Stimulated activated CD4-positive, alpha-beta T cell treated with anti-CD3 and anti-CD28 coated beads, TNF-alpha, amount 100 ng/mL, for 48 hours (primary cell): ENCODE data around the gene ZSCAN26.
A peak's percentile ranks its signal among the peaks of the same experiment; 100 is the strongest.

Experiments used
- DNase-seq, 3 donors: peaks; one replicate each; pipeline ENCODE4 v3.0.0-alpha.2; 2020; ENCODE audit warnings: low read depth in 3 of 3

Gene ZSCAN26

DNA sequence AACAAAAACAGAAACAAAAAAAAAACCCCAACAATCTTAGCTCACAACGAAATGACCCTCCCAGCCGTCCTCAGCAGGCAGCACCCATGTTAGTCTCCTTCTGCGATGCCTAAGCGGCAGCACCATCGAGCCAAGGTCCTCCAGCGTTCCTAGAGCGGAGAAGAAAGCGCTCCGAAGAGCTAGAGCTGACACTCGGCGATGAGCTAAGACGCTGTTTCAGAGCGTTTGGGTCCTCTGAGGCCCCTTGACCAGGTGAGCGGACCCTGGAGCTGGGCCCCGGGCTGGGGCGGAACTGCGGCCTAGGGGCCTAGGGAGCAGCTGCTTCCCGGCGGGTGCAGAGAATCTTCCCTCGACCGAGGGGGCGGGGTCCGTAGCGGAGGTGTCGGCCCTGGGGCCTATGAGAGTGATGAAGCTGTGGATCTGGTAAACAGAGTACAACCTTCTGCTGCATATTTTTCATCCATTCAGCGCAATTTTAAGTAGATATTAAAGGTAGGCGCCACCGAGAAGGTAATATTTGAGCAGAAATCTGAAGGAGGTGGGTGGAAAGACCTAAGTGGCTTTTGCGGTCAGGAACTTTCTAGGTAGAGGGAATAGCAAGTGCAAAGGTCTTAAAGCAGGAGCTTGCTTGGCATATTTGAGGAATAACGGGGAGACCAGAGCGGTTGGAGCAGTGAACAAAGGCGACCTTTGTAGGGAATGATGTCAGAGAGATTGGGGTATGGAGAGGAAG lies at the start of gene ZSCAN26:
Gene ZSCAN26 (plus strand): TSS at position 182 of the 733 bp plus-strand sequence. CDS start 4,777 bp downstream, outside the sequence.
- DNase-seq: peak; percentile 55 to 78 (median 70)

DNA sequence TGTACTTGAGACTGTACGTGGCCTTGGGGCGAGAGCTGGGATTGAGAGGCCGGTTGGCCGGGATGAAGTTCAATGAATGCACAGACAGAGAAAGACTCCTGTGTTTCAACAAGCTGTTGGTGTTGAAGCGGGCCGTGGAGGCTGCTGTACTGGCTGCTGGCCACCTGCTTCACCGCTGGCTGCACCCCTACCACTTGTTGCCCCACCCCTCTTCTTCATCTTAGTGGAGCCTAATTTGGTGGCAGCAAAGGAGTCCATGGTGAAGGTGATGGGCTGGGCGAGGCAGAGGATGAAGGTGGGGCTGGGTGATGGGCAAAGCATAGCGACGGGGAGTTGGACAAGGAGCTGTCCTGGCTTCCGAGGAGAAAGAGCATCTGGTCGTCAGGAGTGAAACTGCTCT lies 49.1 kb upstream of the ZSCAN26 start:
- no peak for DNase-seq

DNA sequence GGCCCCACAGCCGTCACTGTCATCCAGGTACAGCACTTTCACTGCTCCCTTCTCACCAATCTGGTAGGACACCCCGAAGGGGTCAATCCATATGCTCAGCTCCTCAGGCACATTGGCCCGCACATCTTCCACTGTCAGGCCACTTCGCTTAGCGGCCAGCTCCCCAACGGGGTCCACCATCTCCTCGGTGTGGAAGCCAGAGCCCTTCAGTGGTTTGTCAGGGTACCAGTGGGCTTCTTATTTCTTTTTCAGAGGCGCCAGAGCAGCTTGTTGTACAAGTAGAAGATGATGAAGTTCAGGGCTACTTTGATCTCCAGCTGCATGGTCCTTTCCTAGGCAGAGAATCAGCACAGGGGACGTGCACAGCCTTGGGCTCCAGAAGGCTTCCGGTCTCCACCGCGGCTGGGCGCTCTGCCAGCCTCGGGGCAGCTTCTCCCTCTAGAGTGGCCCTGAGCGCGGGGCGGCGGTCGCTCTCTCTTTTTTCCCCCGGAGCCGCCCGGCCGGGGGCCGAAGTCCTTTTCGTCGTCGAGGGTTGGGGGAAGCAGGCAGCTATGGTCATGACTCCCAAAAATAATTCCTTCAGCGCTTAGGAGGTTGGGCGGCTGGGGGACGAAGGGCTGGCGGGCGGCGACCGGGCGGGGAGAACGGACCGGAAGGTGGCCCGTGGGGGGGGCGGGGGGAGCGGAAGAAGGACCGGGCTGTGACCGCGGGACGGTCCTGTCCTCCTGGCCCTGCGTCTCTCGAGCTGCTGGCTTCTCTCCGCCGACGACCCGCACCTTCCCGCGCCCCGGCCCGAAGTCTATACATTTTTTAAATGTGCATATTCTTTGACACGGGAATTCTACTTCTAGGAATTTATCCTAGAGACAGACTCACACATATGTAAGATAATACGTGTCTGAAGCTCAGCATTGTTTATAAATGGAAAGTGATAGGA lies 48.4 kb upstream of the ZSCAN26 start:
- peak in 1 of 3 donors; percentile 36 for DNase-seq

DNA sequence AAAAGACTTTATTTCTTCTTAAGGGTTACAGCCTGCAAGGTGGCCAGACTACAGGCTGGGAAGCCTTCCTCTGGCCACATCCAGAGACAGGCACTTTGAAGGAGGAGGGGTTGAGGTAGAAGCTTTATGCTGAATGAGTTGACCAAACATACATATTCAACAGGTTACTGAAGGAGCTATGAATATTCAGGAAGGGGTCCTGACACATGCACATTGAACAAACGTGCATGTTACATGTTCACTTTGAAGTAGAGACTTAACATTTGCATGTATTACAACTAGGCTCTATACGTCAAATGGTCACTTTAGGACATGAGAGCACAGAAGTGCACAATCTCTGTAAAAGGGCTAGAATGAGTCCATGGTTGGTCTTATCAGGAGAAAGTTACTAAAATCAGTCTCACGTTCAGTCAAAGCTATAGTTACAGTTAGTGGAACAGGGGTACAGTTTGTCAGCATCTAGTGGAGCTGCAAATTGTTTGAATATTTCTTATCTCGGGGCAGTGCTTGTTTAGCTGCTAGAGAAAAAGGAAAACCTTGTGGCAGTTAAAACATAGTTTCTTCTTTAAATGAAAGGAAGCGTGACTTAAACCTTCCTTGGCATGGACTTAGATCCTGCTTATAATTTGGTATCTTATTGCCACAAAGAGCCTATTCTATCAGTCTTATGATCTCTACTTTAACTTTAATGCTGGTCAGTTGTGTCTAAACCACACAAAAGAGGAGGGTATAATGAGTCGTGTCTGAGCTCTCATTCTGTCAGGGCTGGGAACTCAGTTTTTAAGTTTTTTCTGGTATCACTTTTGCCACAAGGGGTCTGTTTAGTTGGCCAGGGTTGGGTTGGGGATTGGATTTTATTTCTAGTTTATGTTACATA lies 46.4 kb upstream of the ZSCAN26 start:
- DNase-seq: no peak

DNA sequence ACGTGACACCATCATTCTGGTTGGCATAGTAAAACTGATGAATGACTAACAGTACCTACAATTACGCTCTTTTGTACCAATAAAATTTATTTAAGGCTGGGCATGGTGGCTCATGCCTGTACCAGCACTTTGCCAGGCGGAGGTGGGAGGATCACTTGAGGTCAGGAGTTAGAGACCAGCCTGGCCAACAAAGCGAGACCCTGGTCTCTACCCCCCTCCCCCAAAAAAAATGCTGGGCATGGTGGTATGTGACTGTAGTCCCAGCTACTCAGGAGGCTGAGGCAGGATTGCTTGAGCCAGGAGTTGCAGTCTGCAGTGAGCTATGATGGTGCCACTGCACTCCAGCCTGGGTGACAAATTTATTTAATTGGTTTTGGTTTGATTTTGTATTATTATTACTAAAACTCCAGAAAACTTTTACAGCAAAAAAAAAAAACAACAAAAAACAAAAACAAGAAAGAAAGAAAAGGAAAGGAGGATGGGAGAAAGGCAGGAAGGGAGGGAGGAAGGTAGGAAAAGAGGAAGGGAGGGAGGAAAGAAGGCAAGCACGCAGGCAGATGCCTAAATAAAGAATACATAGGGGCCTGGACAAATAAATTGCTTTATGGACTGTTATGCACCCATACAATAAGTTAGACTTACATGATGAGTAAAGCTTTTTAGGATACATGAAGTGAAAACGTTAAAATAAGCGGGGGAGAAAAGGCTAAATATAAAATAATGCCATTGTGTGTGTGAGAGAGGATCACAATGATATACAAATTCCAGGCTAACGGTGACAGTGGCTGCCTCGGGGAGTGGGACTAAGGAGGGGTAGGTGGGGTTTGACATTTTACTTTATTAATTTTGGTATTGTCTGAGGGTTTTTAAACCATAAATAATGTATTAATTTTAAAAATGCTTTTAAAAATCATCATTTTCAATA lies 42.5 kb upstream of the ZSCAN26 start:
- no peak for DNase-seq

DNA sequence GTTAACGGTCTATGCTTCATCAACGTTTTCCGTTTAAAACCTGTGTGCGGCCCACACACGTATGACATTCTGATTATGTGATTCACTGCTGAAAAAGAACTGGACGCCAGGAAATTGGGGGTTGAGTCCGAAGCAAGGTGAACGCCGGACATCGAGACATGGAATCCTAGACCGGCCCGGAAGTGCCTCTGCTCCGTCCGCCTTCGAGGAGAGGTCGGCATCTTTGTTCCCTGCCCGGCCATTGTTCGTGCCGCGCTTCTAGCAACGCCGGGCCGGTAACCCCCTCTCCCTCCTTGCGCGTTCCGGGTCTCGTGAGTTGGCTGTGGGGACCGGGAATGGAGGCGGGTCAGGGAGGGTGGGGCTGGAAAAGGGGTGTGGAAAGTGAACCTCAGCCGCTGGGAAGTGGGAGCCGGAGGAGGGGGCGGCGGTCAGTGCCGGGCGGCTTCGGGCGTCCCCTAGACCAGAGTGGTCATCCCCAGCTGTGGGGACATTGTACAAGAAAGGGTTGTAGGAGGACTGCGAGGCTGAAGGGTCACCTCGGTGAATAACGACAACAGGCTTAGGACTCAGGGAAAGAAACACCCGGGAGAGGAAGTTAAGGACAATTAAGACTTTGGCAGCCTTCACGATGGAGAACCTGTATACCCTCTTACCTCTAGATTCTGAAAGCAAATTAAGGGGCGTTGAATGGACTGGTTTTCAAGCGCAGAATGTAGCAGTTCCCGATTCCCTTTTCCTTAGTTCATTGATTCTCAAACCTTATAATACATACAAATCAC lies 41.7 kb upstream of the ZSCAN26 start, which contains the start of gene ZSCAN9:
Gene ZSCAN9 (plus strand): TSS at position 220 of the 779 bp plus-strand sequence. CDS start 1,810 bp downstream, outside the sequence.
- DNase-seq: peak in 1 of 3 donors; percentile 30

DNA sequence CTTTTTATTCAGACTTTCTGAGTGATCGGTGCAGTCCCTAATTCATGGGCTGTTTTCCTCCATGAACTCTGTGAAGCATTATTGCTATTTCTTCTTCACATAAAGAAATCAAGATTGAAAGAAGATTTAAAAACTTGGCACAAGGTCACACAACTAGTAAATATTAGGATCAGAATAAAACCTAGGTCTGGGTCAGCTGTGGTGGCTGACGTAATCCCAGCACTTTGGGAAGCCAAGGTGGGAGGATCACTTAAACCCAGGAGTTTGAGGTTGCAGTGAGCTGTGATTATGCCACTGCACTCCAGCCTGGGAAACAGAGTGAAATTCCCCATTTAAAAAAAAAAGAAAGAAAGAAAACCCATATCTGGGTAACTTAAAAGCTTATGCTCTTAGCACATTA lies 40.5 kb upstream of the ZSCAN26 start:
- DNase-seq: no peak

DNA sequence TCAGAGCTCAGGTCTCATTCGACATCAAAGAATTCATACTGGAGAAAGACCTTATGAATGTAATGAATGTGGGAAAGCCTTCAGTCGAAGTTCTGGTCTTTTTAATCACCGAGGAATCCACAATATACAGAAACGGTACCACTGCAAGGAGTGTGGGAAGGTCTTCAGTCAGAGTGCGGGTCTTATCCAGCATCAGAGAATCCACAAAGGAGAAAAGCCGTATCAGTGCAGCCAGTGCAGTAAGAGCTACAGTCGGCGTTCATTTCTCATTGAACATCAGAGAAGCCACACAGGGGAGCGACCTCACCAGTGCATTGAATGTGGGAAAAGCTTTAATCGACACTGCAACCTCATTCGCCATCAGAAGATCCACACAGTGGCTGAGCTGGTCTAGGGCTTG lies 34.2 kb upstream of the ZSCAN26 start:
- no peak for DNase-seq

DNA sequence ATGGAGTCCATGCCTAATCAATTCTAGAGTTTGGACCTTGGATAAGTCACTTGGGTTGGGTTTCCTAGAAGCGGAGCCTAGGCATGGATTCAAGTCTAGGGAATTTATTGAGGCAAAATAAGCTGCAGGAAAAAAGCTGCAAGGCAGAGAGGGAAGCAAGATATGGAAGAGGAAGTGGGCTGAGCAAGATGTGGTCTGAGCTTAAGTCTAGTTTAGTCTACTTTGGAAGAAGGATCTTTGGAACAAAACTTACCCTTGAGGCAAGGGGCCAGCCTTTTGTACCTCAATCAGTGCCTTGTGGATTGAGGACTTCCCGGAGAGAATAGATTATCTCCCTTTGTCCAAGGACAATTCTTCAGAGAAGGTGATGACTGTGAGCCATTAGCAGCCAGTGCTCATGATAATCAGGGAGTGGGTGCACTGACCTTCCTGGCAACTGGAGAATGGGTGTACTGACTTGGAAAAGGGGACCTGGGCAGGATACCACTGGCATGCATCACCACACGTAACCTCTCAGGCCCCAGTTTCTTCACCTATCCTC lies 31.0 kb upstream of the ZSCAN26 start:
- DNase-seq: no peak

DNA sequence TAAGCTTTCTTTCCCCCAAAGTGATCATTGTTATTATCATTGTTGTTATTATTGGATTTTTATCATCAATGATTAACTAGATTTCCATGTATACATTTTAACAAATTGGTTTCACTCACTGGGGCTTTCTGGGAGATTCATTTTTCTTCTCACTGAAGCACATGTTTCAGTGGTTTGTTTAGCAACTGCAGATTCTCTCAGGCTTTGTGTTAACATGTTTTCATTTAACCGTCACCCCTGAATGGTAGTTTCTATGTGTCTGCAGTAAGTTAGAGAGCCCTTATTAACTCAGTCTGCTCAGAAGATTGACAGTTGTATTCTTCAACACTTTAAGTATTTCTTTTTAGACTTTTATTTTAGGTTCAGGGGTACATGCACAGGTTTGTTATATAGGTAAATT lies 27.3 kb upstream of the ZSCAN26 start:
- no peak for DNase-seq

DNA sequence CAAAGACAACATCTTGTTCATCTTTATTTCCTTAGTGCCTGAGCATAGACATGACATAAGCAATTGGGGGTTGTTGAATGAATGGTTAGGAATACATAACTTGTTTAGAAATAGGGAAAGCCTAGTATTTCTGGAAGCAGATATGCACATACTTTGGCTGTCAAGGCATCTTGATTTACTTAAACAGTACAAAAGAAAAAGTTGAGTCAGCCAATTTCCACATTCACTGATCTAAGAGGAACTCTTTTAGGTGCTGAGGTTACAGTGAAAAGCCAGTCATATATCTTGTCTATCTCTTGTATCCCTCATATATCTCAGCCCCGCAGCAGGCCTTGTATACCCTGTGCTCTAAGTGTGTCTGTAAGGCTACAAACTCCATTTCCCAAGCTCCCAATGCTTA lies 26.5 kb upstream of the ZSCAN26 start:
- DNase-seq: no peak

DNA sequence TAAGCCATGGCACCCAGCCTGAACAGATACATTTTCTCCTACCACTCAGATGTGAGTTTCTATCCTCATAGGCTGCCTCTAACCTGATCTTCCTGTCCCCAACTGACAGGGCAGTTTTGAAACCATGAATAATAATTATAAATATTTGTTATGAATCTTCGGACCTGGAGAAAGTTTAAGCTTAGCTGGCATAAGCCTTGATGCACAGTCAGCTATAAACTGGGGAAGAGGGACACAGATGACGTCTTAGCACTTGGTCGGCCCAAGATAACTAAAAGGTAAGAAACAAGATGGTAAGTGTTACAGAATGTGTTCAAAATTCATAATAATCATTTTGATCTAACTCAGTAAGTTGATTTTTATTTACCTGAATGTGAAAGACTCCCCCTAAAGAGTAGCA lies 23.0 kb upstream of the ZSCAN26 start:
- DNase-seq: no peak

DNA sequence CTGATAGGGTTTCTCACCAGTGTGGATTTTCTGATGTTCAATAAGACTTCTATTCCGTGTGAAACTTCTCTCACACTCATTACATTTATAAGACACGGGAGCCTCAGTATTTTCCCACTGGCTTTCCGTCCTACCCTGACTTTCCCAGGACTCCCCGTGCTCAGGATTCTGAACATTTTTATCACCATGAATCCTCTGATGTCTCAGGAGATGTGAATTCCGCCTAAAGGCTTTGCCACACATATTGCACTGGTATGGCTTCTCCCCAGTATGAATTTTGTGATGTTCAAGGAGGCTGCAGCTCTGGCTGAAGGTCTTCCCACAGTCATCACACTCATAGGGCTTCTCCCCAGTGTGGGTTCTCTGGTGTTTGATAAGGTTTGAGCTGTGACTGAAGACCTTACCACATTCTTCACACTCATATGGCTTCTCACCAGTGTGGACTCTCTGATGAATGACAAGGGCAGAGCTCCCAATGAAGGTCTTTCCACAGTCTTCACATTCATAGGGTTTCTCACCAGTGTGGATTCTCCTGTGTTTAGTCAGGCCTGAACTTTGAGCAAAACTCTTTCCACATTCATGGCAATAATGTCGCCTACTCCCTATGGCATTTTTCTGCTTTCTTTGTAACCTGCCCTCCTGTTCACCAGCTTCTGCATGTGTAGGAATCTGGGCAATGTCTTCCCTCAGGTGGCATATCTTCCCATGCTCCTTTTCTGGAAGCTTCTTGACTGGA lies 21.6 kb upstream of the ZSCAN26 start:
- DNase-seq: no peak

DNA sequence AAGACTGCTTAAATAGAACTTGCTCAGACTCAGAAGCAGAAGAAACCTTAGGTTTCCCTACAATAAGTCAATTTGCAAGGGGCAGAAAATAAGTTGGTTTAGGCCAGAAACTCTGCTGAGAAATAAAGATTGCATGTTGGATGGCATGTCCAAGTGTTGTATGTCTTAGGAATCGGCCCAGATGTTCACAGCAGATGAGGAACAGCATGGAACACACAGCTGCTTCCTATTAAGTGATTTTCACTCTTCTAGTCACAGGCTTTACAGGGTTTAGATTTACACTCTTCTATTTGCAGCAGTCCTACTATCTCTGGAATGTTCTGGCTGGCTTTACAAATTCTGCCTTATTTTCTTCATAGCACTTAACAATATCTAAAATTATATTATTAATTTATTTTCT lies 18.0 kb upstream of the ZSCAN26 start:
- no peak for DNase-seq

DNA sequence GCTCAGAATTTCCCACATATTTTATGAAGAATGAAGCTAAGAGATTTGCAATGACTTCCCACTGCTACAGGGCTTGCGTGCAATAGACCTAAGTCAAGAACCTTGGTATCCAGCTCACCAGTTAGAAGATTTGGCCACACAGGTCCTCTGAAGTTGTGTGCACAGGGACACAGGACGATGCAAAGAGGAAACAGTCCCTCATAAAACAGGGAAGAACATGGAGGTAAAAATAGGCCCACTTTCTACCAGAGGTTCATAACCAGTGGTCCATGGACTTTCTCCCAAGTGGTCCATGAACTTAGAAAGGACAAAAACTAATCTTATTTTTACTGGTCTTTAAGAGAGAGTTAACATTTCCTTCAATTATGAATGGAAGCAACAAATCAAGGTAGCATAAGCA lies 16.2 kb upstream of the ZSCAN26 start:
- no peak for DNase-seq

DNA sequence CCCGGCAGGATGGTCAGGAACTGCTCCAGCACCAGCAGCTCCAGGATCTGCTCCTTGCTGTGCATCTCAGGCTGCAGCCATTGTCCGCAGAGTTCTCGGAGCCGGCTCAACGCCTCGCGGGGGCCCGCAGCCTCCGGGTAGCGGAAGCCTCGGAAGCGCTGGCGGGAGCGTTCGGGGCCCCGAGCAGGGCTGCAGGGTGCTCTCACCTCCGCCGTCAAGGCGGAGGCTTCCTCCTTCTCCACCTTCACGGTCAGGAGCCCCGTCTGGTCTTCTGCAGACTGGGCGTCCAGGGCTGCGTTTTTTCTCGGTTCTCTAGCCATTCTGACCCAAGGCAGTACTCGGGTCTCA lies 15.3 kb upstream of the ZSCAN26 start:
- peak in 1 of 3 donors; percentile 18 for DNase-seq

DNA sequence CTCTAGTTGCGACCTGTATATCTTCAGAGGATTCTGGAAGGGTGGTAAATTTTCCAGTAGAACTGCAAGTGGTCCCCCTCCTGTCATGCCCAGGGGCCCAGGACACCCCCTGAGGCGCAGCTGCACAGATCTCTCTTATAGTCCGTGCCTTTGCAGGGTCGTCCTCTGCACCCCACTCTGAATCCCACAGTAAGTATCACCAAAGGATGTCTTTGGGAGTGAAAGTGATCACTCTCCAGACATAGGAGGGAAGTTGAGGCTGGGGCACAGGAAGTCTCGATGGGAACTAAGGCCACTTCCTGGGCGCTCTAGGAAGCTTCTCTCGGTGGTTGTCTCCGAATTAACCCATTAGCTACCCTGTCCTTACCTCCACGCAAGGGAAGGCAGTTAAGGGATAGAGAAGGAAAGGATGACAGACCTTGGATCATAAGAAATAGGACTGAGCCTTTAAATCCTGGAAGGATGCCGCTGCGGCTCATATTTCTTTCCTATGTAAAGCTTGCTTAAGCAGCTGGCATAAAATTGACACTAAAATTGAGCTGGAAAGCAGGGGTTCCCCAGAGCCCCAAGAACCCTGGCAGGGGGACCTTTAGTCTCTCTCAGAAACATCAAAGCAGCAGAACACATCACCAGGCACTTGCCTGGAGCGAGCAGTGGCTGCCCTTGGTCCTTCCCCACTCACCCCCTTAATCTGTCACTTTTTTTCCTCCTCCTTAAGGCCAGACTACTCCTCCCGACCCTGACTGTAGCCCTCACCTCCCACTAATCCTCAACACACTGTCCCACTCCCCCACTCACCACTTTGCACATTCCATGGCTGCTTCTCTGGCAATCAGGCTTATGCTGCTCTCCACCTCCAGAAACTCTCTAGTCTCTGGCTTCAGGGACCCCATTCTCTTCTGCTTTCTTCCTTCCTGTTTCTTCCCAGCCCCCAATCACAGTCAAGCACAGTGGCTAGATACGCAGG lies 14.7 kb upstream of the ZSCAN26 start, which contains the start of gene ZKSCAN4:
Gene ZKSCAN4 (minus strand): TSS at position 261 of the 967 bp plus-strand sequence. CDS start 289 bp downstream, outside the sequence.
- DNase-seq: peak; percentile 58 to 76 (median 59)

DNA sequence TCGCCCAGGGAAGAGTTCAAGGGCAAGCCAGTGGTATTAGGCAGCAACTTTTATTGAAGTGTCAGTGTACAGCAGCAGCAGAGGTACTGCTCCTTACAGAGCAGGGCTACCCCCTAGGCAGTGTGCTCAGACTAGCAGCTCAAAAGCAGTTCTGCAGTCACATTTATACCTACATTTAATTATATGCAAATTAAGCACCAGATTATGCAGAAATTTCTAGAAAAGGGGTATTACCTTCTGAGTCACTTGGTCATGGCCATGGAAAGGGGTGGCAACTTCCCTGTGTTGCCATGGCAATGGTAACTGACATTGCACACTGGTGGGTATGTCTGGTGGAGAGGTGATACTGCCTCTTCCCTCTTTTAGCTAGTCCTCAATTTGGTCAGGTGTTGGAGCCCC lies 12.8 kb upstream of the ZSCAN26 start:
- no peak for DNase-seq
